ENCODE data around the gene FANCE.
A peak's percentile ranks its signal among the peaks of the same experiment; 100 is the strongest.

The FANCE gene

GRCh38 chr6:35487658-35488516 lies 35.7 kb downstream of the FANCE start:
- Histone ChIP-seq H3K4me1 (ENCODE audit: control insufficient read depth in 1 of 2, insufficient read depth in 2 of 2, low read length in 2 of 2) (peaks cover 10 to 78% of the 10 kb centered on the region in 2 donors), H3K9me3 (ENCODE audit: control insufficient read depth in 1 of 2, low read length in 2 of 2) (no peaks in the 10 kb centered on the region), H3K27me3 (ENCODE audit: low read depth, low read length) (no peaks in the 10 kb centered on the region), H3K27ac (ENCODE audit: low read length) (peak overlapping the region; percentile 76), H3K36me3 (ENCODE audit: control insufficient read depth in 1 of 2, insufficient read depth in 2 of 2, low read length in 2 of 2) (peaks cover 7 to 10% of the 10 kb centered on the region in 2 donors), H3K4me3 (ENCODE audit: low read depth in 1 of 2, low read length in 2 of 2) (no peak overlapping the region)

- H3K27me3 ChIP-seq (ENCODE audit: low read depth, low read length) = no peaks in the 10 kb centered on the region
- H3K27ac ChIP-seq (ENCODE audit: low read length) = peak overlapping the region; percentile 76
- H3K9me3 ChIP-seq (ENCODE audit: control insufficient read depth in 1 of 2, low read length in 2 of 2) = no peaks in the 10 kb centered on the region
- H3K4me1 ChIP-seq (ENCODE audit: control insufficient read depth in 1 of 2, insufficient read depth in 2 of 2, low read length in 2 of 2) = peaks cover 16 to 76% of the 10 kb centered on the region in 2 donors
- H3K36me3 ChIP-seq (ENCODE audit: control insufficient read depth in 1 of 2, insufficient read depth in 2 of 2, low read length in 2 of 2) = peaks cover 7 to 10% of the 10 kb centered on the region in 2 donors
- no peak overlapping the region for H3K4me3 ChIP-seq (ENCODE audit: low read depth in 1 of 2, low read length in 2 of 2)
Measured at GRCh38 chr6:35488517-35488862, 36.4 kb downstream of the FANCE start.

- peak overlapping the region; percentile 84 for H3K27ac ChIP-seq (ENCODE audit: low read length)
- H3K4me3 ChIP-seq (ENCODE audit: low read depth in 1 of 2, low read length in 2 of 2) = no peak overlapping the region
- no peaks in the 10 kb centered on the region for H3K27me3 ChIP-seq (ENCODE audit: low read depth, low read length)
- peaks cover 3 to 6% of the 10 kb centered on the region in 2 donors for H3K36me3 ChIP-seq (ENCODE audit: control insufficient read depth in 1 of 2, insufficient read depth in 2 of 2, low read length in 2 of 2)
- peaks cover 16 to 76% of the 10 kb centered on the region in 2 donors for H3K4me1 ChIP-seq (ENCODE audit: control insufficient read depth in 1 of 2, insufficient read depth in 2 of 2, low read length in 2 of 2)
- H3K9me3 ChIP-seq (ENCODE audit: control insufficient read depth in 1 of 2, low read length in 2 of 2) = no peaks in the 10 kb centered on the region
Measured at GRCh38 chr6:35489066-35489465, 36.9 kb downstream of the FANCE start.

- H3K27ac ChIP-seq (ENCODE audit: low read length) = peak overlapping the region; percentile 84
- no peaks in the 10 kb centered on the region for H3K9me3 ChIP-seq (ENCODE audit: control insufficient read depth in 1 of 2, low read length in 2 of 2)
- H3K27me3 ChIP-seq (ENCODE audit: low read depth, low read length) = no peaks in the 10 kb centered on the region
- H3K4me1 ChIP-seq (ENCODE audit: control insufficient read depth in 1 of 2, insufficient read depth in 2 of 2, low read length in 2 of 2) = peaks cover 24 to 78% of the 10 kb centered on the region in 2 donors
- peak overlapping the region; percentile 17 to 41 for H3K4me3 ChIP-seq (ENCODE audit: low read depth in 1 of 2, low read length in 2 of 2)
- no peaks in the 10 kb centered on the region for H3K36me3 ChIP-seq (ENCODE audit: control insufficient read depth in 1 of 2, insufficient read depth in 2 of 2, low read length in 2 of 2)
Measured at GRCh38 chr6:35489995-35490791, 38.1 kb downstream of the FANCE start.

- Histone ChIP-seq H3K36me3 (ENCODE audit: control insufficient read depth in 1 of 2, insufficient read depth in 2 of 2, low read length in 2 of 2) (no peaks in the 10 kb centered on the region), H3K4me1 (ENCODE audit: control insufficient read depth in 1 of 2, insufficient read depth in 2 of 2, low read length in 2 of 2) (peaks cover 26 to 72% of the 10 kb centered on the region in 2 donors), H3K4me3 (ENCODE audit: low read depth in 1 of 2, low read length in 2 of 2) (peak overlapping the region in 1 of 2 donors; percentile 41), H3K27me3 (ENCODE audit: low read depth, low read length) (no peaks in the 10 kb centered on the region), H3K9me3 (ENCODE audit: control insufficient read depth in 1 of 2, low read length in 2 of 2) (no peaks in the 10 kb centered on the region), H3K27ac (ENCODE audit: low read length) (peak overlapping the region; percentile 81)
Measured at GRCh38 chr6:35490821-35491557, 38.9 kb downstream of the FANCE start.

- Histone ChIP-seq H3K27ac (ENCODE audit: low read length) (peak overlapping the region; percentile 81), H3K27me3 (ENCODE audit: low read depth, low read length) (no peaks in the 10 kb centered on the region), H3K36me3 (ENCODE audit: control insufficient read depth in 1 of 2, insufficient read depth in 2 of 2, low read length in 2 of 2) (no peaks in the 10 kb centered on the region), H3K9me3 (ENCODE audit: control insufficient read depth in 1 of 2, low read length in 2 of 2) (no peaks in the 10 kb centered on the region), H3K4me3 (ENCODE audit: low read depth in 1 of 2, low read length in 2 of 2) (peak overlapping the region in 1 of 2 donors; percentile 41), H3K4me1 (ENCODE audit: control insufficient read depth in 1 of 2, insufficient read depth in 2 of 2, low read length in 2 of 2) (peaks cover 26 to 65% of the 10 kb centered on the region in 2 donors)
Measured at GRCh38 chr6:35491558-35492257, 39.6 kb downstream of the FANCE start.

GRCh38 chr6:35492258-35492973 lies 40.3 kb downstream of the FANCE start:
- Histone ChIP-seq H3K27me3 (ENCODE audit: low read depth, low read length) (no peaks in the 10 kb centered on the region), H3K9me3 (ENCODE audit: control insufficient read depth in 1 of 2, low read length in 2 of 2) (no peaks in the 10 kb centered on the region), H3K4me1 (ENCODE audit: control insufficient read depth in 1 of 2, insufficient read depth in 2 of 2, low read length in 2 of 2) (peaks cover 26 to 61% of the 10 kb centered on the region in 2 donors), H3K27ac (ENCODE audit: low read length) (peak overlapping the region; percentile 93), H3K4me3 (ENCODE audit: low read depth in 1 of 2, low read length in 2 of 2) (peak overlapping the region in 1 of 2 donors; percentile 41), H3K36me3 (ENCODE audit: control insufficient read depth in 1 of 2, insufficient read depth in 2 of 2, low read length in 2 of 2) (no peaks in the 10 kb centered on the region)

GRCh38 chr6:35492974-35493284 lies 40.8 kb downstream of the FANCE start:
- no peaks in the 10 kb centered on the region for H3K27me3 ChIP-seq (ENCODE audit: low read depth, low read length)
- H3K9me3 ChIP-seq (ENCODE audit: control insufficient read depth in 1 of 2, low read length in 2 of 2) = no peaks in the 10 kb centered on the region
- peak overlapping the region in 1 of 2 donors; percentile 66 for H3K4me3 ChIP-seq (ENCODE audit: low read depth in 1 of 2, low read length in 2 of 2)
- H3K4me1 ChIP-seq (ENCODE audit: control insufficient read depth in 1 of 2, insufficient read depth in 2 of 2, low read length in 2 of 2) = peaks cover 22 to 58% of the 10 kb centered on the region in 2 donors
- H3K36me3 ChIP-seq (ENCODE audit: control insufficient read depth in 1 of 2, insufficient read depth in 2 of 2, low read length in 2 of 2) = no peaks in the 10 kb centered on the region
- peak overlapping the region; percentile 93 for H3K27ac ChIP-seq (ENCODE audit: low read length)

- Histone ChIP-seq H3K9me3 (ENCODE audit: control insufficient read depth in 1 of 2, low read length in 2 of 2) (no peaks in the 10 kb centered on the region), H3K4me3 (ENCODE audit: low read depth in 1 of 2, low read length in 2 of 2) (peak overlapping the region; percentile 66 to 73), H3K4me1 (ENCODE audit: control insufficient read depth in 1 of 2, insufficient read depth in 2 of 2, low read length in 2 of 2) (peaks cover 20 to 58% of the 10 kb centered on the region in 2 donors), H3K27ac (ENCODE audit: low read length) (peak overlapping the region; percentile 93), H3K27me3 (ENCODE audit: low read depth, low read length) (peaks cover 2% of the 10 kb centered on the region), H3K36me3 (ENCODE audit: control insufficient read depth in 1 of 2, insufficient read depth in 2 of 2, low read length in 2 of 2) (no peaks in the 10 kb centered on the region)
Measured at GRCh38 chr6:35493307-35493983, 41.3 kb downstream of the FANCE start.

- H3K27me3 ChIP-seq (ENCODE audit: low read depth, low read length) = peaks cover 9% of the 10 kb centered on the region
- peaks cover 20 to 60% of the 10 kb centered on the region in 2 donors for H3K4me1 ChIP-seq (ENCODE audit: control insufficient read depth in 1 of 2, insufficient read depth in 2 of 2, low read length in 2 of 2)
- H3K36me3 ChIP-seq (ENCODE audit: control insufficient read depth in 1 of 2, insufficient read depth in 2 of 2, low read length in 2 of 2) = no peaks in the 10 kb centered on the region
- peak overlapping the region; percentile 66 to 73 for H3K4me3 ChIP-seq (ENCODE audit: low read depth in 1 of 2, low read length in 2 of 2)
- no peaks in the 10 kb centered on the region for H3K9me3 ChIP-seq (ENCODE audit: control insufficient read depth in 1 of 2, low read length in 2 of 2)
- peak overlapping the region; percentile 93 for H3K27ac ChIP-seq (ENCODE audit: low read length)
Measured at GRCh38 chr6:35494161-35494563, 42.0 kb downstream of the FANCE start.
